ELF-1 (cell line): ENCODE results near the gene NKX1-1.

Experiments used
- DNase-seq: peaks from one replicate; pipeline ENCODE4 v3.0.0-alpha.2; 2016; ENCODE audit warnings: low read depth, low spot score

NKX1-1 gene

DNA sequence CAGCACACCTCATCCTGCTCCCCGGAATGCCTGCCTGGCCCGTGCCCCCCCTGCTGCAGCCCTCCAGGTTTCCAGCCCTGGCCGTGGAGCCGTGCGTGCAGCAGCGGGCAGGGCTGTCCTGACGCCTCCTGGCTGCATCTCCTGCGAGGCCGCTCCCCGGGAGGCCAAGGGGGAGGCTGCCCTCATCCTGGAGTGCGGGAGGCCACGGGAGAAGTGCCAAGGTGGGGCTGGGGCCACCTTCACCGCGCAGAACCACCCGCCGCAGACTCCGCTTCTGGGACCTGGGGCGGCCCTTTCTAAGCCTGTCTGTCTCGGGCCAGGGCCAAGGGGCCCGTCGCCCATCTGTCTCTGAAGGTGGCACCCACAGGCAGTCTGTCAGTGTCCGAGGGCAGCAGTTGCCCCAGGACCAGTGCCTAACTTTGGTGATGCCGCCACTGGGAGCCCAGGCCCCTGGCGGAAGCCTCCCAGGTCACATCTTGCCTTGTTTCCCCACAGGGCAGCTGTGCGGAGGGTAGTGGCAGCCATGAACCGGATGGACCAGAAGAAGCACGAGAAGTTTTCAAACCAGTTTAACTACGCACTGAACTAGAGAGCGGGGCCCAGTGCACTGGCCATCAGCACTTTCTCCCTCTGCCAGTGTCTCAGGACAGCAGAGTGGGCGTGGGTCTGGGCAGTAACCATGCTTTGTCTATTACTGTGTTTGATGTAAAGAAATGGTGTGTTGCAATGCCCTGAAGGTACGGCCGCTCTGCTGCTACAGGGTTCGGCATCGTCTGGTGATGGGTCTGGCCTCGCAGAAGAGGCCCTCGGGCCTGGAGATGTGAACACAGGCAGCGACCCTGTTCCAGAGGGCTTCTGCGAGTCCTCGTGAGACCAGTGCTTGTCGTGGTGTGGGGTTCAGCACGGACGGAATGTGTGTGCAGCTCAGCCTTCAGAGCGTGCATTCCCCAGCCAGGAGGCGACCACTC is 20.6 kb downstream of the NKX1-1 start:
- DNase-seq: no peak

DNA sequence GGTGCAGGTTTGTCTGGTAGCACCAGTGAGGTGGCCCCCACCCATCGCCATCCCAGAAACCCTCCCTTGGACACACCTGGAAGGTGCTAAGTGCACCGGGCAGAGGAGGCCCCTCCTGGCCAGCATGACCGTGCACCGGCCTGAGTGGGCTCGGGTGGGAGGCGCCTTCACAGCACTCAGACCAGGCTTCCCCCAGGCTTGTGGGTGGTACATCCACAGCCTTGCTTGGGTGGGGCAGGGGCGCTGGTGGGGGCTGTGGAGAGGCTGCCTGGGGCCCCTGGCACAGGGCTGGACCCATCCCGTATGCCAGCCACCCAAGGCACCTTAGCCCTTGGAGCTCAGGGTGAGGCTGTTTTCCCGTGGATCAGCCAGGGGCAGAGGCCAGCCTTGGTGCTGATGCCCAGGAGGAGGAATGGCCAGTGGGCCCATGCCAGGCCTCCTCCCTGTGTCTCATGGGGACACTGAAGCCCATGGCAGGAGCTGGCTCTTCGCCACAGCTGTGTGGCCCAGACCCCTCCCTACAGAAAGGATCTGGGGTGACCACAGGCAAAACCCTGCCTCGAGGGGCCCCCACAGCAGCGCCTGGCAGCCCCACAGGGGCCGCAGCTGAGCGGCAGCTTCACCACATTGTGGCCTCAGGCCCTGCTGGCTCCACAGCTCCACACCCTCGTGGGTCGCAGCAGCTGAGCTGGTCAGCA is 21.4 kb downstream of the NKX1-1 start:
- no peak for DNase-seq

DNA sequence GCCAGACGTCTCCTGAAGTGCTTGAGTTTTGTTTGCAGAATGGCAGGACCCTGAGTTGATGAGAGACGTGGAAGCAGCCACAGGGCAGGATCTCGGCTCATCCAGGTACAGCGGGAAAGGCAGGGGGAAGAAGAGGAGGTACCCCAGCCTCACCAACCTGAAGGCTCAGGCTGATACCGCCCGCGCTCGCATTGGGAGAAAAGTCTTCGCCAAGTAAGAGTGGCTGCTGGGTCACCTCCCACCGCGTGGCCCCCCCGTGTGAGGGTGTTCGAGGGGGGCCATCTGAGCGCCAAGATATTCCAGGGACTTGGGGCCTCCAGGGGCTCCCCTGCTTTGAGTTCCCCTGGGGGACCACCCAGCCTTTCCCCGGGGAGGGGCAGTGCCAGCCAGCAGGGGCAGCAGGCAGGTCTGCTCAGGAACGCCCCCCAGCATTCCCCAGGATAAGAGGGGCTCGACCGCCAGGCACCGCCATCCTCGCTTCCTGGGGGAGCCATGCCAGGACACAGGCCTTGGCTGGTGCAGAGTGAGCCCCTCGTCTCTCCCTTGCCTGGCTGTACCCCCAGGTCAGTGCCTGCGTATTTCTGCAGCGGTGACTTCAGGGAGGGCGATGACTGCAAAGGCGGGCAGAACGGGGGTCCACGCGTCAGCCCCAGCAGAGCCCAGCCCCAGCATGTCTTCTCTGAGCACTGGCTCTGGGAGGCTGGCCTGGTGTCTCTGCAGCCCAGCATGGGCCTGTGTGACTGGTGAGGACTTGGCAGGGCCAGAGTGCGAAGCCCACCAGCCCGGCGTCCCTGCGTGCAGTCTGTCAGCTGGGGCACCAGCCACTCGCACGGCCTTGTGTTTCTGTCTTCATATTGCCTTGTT is 22.3 kb downstream of the NKX1-1 start:
- no peak for DNase-seq

DNA sequence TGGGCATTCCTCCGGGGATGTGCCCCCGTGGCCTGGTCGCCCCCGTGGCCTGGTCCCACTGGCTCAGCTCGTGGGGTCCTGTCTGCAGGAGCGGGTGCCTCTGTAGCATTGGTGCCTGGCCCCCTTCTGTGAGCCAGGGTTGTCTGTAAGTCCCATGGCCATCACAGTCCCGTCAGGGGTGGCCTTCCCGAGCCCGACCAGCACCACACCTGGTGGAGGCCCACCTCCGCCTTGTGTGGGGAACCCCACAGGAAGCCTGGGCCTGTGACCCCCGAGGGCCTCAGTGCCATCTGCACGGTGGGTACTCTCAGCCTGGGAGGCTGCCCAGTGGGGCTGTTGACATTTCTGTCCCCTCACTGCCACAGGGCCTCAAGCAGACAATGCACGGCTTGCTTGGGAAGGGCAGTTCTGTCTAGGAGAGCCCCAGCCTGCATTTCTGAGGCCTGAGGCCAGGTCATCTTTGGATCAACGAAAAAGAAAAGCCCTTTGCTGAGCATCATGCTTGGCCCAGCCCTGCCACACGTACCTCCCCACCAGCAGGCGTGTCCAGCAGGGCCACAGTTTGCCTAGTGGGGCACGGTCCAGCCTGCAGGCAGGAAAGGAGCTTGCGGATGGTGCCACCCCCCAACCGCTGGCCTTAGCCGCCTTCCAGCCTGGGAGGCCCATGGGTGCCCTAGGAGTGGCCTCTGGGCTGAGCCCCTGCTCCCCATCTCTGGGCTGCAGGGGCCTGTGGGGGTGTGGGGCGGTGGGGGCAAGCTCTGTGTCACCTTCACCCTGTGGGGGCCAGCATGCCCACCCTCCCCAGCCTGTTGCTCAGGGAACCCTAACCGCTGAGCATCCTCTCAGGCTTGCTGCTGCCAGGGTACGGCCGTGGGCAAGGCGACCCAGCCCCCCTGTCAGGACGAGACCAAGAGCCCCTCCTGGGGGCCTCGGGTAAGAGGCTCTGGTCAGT is 23.2 kb downstream of the NKX1-1 start:
- DNase-seq: no peak

DNA sequence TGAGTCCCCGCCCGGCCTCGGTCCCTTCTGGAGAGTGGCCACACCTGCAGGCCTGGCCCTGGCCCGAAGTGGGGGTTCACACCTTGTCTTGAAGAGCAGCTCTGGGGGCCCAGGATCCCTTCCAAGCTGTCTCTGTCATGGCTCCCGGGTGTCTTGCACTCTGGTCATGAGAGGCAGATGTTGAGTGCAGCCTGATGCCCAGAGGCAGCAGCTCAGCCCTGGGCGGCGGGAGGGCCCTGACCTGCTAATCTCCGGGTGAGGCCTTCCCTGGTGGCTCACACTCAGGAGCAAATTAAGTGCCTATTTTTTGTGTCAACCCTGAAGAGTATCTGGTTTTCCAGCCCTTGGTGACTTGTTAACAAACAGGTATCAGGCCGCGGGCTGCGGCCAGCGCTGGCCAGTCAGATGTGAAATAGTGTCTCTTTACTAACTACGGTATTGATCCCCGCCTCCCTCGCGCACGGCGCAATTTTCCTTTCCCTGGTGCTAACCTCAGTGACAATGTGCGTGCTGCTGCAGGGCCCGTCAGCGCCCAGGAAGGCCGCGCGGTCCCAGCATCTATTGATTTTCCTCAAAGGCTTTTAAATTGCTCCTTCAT is 24.2 kb downstream of the NKX1-1 start:
- no peak for DNase-seq

DNA sequence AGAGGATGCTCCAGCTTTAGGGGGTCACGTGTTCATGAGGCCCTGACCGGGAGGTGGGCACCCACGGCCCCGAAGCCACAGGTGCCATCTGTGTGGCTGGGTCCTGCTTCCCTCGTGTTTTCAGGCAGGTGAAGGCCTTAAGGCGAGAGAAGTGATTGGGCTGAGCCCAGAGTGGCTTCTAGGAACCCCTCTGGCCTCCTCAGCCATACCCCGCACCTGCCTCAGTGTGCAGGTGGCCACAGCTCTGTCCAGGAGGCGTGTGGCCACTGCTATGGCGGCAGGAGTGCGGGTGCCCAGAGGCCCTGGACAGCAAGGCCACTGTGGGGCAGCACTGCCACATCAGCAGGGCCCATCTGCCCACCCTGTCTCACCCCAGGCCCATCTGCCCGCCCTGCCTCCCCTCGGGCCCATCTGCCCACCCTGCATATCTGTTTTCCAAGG is 25.0 kb downstream of the NKX1-1 start:
- DNase-seq: no peak

DNA sequence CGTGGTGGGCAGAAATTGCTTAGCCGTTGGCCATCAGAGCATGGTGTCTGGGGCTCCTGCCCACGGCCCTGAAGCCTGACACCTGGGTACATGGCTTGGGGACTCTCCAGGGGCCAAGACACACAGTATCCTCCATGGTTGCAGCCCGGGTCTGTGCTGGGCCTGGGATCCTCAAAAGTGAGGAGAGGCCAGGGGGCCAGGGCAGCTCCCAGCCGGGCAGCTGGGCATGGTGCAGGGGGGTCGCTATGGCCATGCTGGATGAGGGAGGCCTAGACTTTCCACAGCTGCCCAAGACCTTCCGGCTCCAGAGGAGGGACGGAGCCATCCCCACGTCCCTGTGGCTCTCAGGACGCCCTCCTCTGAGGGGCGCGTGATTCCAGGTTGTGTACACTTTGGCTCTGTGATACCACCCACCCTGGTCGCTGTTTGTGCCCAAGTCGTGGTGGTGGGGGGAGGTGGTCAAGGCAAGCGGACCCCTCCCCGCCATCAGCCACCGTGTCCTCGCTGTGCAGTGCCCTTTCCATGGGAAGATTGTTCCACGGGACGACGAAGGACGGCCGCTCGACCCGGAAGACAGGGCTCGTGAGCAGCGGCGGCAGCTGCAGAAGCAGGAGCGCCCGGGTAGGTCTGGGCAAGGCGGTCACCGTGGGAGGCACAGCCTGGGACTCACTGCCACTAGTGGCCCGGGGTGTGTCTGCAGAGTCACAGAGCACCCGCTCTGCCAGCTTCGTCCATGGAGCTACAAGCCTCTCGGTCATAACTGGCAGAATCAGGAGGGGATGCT is 25.7 kb downstream of the NKX1-1 start:
- DNase-seq: no peak

DNA sequence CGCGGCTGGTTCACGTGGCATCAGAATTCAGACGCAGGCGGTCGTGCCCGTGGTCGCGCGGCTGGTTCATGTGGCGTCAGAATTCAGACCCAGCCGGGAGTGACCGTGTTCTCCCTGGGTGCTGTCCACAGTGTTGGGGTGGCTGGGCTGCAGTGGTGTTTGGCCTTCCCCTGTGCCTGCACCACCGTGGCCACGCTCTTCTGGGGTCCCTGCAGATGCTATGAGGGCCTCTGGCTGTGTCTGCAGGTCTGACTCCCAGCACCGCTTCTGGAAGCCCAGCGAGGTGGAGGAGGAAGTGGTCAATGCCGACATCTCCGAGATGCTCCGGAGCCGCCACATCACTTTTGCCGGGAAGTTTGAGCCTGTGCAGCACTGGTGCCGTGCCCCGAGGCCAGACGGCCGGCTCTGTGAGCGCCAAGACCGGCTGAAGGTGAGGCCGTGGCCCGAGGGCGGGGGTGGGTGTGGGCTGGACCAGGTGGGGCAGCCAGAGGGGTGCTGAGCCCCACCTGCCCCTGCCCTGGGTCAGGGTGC is 26.4 kb downstream of the NKX1-1 start:
- DNase-seq: no peak

DNA sequence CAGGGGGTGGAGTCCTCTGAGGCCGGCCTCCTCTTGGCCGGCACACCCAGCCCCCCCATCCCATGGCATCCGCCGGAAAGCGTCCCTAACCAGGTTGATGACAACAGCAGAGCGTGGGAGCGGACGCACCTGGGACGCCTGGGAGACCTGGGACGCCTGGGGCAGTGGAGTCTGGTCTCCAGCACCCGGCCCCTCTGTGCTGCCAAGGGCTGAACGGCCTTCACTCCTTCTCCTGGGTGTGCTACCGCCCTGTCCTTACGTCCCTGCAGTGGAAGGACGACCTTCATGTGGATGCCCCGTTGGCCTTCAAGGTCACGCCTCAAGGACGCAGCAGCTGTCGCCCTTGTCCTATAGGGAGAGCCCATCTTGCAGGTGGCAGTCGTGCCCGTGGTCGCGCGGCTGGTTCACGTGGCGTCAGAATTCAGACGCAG is 26.9 kb downstream of the NKX1-1 start:
- no peak for DNase-seq

DNA sequence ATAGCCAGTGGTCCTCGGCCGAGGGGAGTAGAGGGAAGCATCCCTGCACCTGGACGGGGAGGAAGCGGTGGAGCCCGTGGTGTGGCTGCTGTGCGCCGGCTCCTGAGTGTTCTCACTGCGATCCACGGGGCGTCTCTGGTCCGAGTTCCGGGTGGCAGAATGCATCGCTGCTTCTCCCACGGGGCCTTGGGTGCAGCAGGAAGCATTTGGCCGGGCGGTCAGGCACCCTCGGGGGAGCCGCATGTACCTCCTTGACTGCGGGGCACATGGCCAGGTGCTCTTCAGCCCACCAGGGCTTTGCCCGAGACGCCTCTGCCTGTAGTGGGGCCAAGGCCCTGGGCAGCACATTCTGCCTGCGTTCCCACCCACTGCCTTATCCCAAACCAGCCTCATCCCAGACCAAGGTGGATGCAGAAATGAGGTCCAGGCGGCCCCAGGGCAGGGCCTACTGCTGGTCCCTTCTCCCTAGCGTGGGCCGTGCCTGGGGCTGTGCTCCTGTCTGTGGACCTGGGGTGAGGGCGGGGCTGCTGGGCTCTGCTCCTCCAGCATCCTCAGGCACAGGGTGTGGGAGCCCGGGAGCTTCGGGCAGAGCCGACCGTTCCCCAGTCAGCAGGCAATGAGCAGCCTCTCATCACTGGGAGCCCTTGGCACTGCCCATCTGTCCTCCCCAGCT is 27.5 kb downstream of the NKX1-1 start:
- no peak for DNase-seq

DNA sequence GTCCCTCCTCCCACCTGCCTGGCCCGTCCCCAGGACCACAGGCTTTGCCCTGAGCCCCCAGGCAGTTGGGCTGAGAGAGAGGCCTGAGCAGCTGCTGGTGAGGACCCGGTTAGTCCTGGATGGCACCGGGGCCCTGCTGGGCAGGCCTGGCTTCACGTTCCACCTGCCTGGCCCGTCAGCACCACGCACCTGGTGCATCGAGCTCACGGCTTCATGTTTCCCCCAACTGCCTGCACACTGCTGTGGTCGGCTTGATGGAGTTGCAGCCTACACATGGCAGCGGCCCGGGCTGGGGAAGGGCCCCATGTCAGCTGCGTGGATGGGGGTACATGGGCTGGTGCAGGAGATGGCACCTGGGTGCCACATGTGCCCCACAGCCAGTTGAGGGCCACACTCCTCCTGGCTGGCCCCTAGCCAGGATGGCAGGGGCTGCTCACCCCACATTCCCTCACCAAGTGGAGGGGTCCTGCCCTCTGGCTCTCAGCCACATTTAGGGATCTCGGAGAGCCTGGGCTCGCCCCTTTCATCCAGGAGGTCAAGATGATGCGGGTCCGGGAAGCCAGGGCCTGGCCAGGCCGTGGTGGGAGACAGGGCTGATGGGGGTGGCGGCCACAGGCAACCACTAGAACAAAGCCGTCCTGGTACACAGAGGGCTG is 28.5 kb downstream of the NKX1-1 start:
- no peak for DNase-seq

DNA sequence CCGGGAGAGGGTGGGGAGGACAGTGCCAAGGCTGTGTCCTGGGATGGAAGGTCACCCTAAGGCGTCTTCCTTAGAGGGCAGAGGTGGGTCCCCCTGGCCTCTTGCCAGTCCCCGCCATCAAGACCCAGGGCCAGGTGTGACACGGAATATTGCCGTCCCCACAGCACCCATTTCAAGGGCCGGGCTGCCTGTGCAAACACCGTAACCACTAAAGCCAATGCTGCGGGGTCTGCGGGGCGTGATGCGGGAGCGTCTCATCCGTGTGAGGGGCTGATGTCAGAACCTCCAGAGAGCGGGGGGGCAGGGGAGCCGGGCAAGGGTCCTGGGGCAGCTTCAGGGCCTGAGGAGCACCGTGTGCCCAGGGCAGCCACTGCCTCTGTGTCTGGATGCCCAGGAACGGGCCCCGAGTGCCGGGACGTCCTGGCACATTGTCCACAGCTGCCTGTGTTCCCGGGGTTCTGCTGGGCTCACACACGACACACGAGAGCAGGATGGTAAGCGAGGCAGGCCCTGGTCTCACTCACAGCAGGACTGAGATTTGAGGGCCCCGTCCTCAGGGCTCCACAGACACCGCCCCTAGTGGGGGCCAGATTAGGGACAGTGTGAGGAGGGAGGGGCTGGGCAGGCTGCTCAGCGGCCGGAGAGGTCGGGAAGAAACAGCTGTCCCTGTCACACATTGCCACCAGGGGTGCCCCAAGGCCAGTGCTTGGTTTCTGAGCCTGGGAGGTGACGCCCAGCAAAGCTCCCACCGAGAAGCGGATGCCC is 29.2 kb downstream of the NKX1-1 start:
- peak; percentile 32 for DNase-seq

DNA sequence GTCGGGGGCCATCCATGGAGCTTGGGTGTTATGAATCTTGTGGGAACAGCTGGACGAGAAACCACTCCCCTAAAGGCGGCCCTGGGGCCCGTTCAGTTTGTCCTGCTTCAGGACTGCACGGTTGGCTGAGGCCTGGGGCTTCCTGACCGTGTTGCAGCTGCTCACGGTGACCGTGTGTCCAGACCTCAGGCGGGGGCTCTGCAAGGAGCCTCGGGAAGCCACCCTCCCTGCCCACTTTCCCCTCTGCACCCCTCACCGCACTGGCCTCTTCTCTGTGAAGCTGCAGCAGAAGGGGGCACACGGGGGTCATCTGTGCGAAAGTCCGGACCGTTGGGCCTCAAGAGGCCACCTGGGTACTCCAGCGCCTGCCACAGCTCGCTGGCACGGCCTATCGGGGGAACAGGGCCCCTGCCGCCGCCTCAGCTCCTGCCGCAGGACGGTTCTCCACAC is 29.8 kb downstream of the NKX1-1 start:
- no peak for DNase-seq

DNA sequence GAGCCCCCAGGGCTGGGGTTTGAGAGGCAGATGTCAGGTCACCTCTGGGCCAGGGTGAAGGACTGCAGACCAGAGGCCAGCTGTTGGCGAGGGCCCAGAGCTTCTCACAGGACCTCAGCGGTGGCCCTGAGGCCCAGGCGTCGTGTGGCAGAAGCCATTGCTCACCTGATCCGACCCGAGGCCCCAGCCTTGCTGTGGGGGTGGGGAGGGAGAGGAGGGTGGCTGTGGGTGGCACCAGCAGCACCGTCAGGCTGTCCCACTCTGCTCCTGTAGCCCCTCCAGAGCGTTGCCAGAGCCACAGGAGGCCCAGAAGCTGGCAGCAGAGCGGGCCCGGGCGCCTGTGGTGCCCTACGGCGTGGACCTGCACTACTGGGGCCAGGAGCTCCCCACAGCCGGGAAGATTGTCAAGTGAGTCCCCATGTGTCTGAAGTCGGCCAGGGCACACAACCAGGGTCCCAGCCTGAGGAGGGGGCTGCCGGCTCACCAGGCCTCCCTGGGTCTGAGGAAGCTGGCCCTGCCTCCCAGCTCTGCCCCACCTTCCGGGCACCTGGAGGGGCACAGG is 30.4 kb downstream of the NKX1-1 start:
- no peak for DNase-seq

DNA sequence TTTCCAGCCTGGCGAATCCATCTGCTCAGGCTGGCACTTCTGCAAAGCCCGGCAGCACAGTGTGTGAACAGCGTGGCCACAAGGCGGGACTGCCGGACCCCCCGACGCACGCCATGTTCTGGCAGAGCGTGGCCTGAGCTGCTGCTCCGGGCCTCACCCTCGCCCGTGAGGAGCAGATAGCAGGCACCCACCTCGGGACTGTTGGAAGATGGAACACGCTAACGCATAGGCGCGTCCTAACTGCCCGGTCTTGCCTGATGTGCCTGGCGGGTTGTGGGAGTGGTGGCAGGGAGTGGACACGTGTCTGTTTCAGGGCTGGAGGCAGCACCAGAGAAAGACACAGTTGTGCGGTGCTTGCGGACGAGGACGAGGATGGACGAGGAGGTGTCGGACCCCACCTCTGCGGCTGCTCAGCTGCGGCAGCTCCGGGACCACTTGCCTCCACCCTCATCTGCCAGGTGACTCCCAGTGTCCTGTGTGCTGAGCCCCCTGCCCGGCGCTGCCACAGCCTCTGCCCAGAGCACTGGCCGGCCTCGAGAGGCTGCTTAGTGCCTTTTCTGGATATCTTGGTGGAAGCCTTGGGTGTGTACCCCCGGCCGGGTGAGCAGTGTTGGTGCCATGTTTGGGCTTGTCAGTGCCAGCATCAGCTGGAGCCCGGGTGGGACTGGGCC is 31.1 kb downstream of the NKX1-1 start:
- DNase-seq: no peak

DNA sequence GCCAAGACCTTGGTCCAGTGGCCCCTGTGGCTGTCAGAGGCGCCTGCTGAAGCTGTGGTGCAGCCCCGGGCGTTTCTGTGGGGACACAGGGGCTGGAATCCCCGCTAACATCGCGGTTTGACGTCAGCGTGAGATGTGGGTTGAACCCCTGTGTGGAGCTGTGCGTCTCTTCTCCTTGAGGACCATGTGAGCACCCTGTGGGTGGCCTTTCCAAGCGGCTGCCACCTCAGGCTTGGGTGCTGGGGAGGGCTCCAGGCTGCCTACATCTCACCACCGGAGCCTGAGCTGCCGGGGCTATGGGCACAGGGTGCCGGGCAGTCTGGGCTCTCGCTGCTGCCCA is 31.6 kb downstream of the NKX1-1 start:
- no peak for DNase-seq
